H1 (cell line): ENCODE measurements around the gene SMAD7. TPM values are rescaled to one million over a fixed set of nuclear protein-coding genes. Genes with fewer than 3 reads are reported as not detected.

Source experiments
- EP300 ChIP-seq, 2 experiments: IDR thresholded peaks; 1 replicate in 1 of 2; 2 replicates in 1 of 2; pipeline ENCODE4 v1.6.1; 2011 to 2012; ENCODE audit warnings: low read depth in 2 of 2, low read length in 2 of 2, mild to moderate bottlenecking in 2 of 2, borderline replicate concordance in 1 of 2, inconsistent platforms in 1 of 2, moderate library complexity in 1 of 2
- FOSL1 ChIP-seq: IDR thresholded peaks from 2 replicates; pipeline ENCODE4 v1.6.1; 2011; ENCODE audit warnings: mild to moderate bottlenecking, low read depth, low read length, moderate library complexity; ENCODE audit not compliant: insufficient read depth
- HDAC6 ChIP-seq: IDR thresholded peaks from one replicate; pipeline ENCODE4 v1.7.1; 2012; ENCODE audit warnings: low read depth, mild to moderate bottlenecking, inconsistent platforms, low read length, moderate library complexity
- TBP ChIP-seq: IDR thresholded peaks from 2 replicates; pipeline ENCODE4 v1.6.1; 2011; ENCODE audit warnings: low read depth, low read length, improper control_type of control experiment
- polyA plus RNA-seq, 7 experiments: library from polyadenylated mRNA; depleted of rRNA in 3 of 7; stranded (reverse) in 5 of 7; unstranded in 2 of 7; fragments of >200 nt in 5 of 7; fragments of 200-250 nt in 2 of 7; gene quantifications; 1 replicate in 5 of 7; 2 replicates in 1 of 7; 4 replicates in 1 of 7; pipeline versions ENCODE4 v1.2.1 to v1.2.3, GENCODE V29; 2011 to 2013; ENCODE audit warnings: missing spikeins in 2 of 7, mixed read lengths in 2 of 7
- total RNA-seq: library from RNA; stranded (reverse); fragmentation: NEBNext Ultra II Directional; extraction: Animal tissue kit (Norgen Biotek cat#: 25700); gene quantifications from 2 replicates; pipeline ENCODE4 v1.2.1, GENCODE V29; 2021
- TF ChIP-seq, protein P1 (sequence below): IDR thresholded peaks from 2 replicates; pipeline ENCODE4 v1.6.1; 2012; ENCODE audit warnings: inconsistent platforms

SMAD7 gene
- total and polyA plus RNA-seq, 2 of the 8 experiments (the other 6 are each of a cell fraction or from before 2014, with no cell fraction given) = 6.5 to 15.5 TPM

DNA sequence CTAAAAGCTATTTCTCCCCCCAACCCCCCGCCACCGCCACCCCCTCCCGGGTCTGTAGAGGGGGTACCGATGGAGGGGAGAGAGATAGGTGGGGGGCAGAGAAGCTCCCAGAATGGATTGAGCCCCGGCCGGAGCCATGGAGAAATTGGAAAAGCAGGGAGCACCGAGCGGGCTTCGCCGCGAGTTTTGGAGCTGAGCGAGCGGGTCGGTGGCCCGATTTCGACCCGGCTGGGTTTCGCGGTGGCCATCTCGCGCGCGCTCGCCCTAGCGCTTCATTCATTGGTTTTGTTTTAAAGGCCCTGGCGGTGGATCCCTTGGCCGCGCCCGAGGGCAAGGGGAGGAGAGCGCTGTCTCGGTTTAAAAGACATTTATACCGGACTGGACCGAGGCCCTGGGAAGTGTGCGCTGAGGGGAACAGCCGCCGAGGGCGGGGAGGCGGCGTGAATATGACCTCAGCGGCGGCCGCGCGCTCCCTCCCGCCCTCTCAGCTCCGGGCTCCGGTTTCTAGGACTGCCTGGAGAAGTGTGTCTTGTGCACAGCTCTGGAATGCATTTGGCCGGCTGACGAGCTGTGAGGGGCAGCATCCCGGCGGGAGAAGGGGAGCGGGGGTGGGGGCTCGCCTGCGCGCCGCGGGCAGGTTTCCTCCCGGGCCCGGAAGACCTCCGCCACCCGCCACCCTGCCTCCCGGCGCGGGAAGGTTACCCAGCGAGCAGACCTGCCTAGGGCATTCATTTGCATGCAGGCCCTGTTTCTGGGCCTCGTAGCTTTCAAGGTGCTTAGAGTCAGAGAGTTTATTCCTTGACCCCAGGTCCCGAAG, 1.7 kb upstream of the SMAD7 start (continued):
- TF ChIP-seq FOSL1 (no peak), TBP (peak; percentile 34; the same call in 1 of the 2 replicates), HDAC6 (no peak), EP300 (IDR thresholded peaks at IDR 0.05; ENCODE audit: borderline replicate concordance in 1 of 2, low read depth in 2 of 2, low read length in 2 of 2) (peak in 1 of 2 experiments; percentile 45; a peak in 1 of 3 replicates)
- TF ChIP-seq, protein P1, sequence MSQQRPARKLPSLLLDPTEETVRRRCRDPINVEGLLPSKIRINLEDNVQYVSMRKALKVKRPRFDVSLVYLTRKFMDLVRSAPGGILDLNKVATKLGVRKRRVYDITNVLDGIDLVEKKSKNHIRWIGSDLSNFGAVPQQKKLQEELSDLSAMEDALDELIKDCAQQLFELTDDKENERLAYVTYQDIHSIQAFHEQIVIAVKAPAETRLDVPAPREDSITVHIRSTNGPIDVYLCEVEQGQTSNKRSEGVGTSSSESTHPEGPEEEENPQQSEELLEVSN = peak; percentile 60
